ENCODE results near the gene EPGN. TPM values are rescaled to one million over a fixed set of nuclear protein-coding genes. Genes with fewer than 3 reads are reported as not detected.

Gene EPGN
- total and polyA plus RNA-seq, 2 of the 13 experiments (the other 11 are each of a cell fraction or from before 2014, with no cell fraction given) = not detected

DNA sequence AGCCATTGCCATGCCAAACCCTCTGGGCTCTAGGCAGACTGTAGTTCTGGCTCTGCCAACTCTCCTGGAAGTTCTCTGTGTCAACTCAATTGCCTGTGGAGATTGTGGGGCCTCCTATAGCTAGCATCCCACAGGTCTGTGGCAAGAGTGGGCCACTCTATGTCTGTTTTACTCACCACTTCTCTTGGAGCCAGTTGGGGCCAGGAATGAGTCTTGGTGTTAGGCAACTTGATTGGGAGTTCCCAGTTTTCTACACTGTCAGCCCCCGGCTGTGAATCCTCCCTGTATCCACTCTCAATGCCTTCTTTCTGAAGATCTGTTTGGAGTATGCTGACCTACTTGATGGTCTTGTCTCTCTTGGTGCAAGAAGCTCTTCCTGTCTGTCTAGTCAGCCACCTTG is 48.2 kb upstream of the EPGN start:
- no peak overlapping the region for H3K27ac ChIP-seq (ENCODE audit: extremely low read length, insufficient read depth, low read length)
- in situ Hi-C loops (cut with HindIII; ENCODE audit: extremely low pct_ligation_motif_present, low pct_unique_long_range_greater_than_20kb) (no loop called here), intact Hi-C loops (cut with micrococcal nuclease; ENCODE audit: unreplicated experiment) (no loop called here)
- no peak overlapping the region for H2AFZ ChIP-seq (ENCODE audit: low read length)
- H4K20me1 ChIP-seq (ENCODE audit: insufficient read depth, low read length) = no peaks in the 10 kb centered on the region
- H3K9me3 ChIP-seq (ENCODE audit: low read length) = no peaks in the 10 kb centered on the region
- ATAC-seq = no peak
- DNase-seq (ENCODE audit: low spot score) = no peak
- H3K79me2 ChIP-seq (ENCODE audit: insufficient read depth, low read length) = no peaks in the 10 kb centered on the region
- WGBS (ENCODE audit: low lambda C conversion rate) = 9% methylated on average over 1 of the region's 1 CpG
- no TSS peak for BruUV-seq (replicated peaks)
- ChIA-PET CTCF (ENCODE audit: low intra/inter-chr PET ratio, low total read pairs) (no interaction called here), POLR2A (no interaction called here)
- no peak overlapping the region for H3K9ac ChIP-seq (ENCODE audit: insufficient read depth, low read depth, low read length)
- no peaks in the 10 kb centered on the region for H3K4me1 ChIP-seq (ENCODE audit: insufficient read depth, low read length)
- no peaks in the 10 kb centered on the region for H3K27me3 ChIP-seq (ENCODE audit: control insufficient read depth in 1 of 2, insufficient read depth in 2 of 2, low read length in 2 of 2)
- H3K36me3 ChIP-seq (replicated peaks in 1 of 2; ENCODE audit: control insufficient read depth in 1 of 2, insufficient read depth in 2 of 2, low read length in 2 of 2) = no peaks in the 10 kb centered on the region
- no peak overlapping the region for H3K4me3 ChIP-seq (replicated peaks in 1 of 3; ENCODE audit: insufficient read depth in 1 of 3, low read depth in 2 of 3, low read length in 3 of 3)
- H3K4me2 ChIP-seq (ENCODE audit: low read depth, low read length) = no peak overlapping the region
- no peak for FAIRE-seq
- TF ChIP-seq TEF (CRISPR knock-in tag; IDR thresholded peaks at IDR 0.05) = no peak
- TF ChIP-seq IRF2 (CRISPR knock-in tag; IDR thresholded peaks at IDR 0.05) = no peak
- TF ChIP-seq ZBTB10 (CRISPR knock-in tag; IDR thresholded peaks at IDR 0.05; ENCODE audit: borderline replicate concordance) = no peak
- no peak for TF ChIP-seq KAT2B (IDR thresholded peaks at IDR 0.05; ENCODE audit: borderline replicate concordance, low read depth, low read length)
- TF ChIP-seq ISX (CRISPR knock-in tag; conservative IDR thresholded peaks at IDR 0.05) = no peak
- TF ChIP-seq ZNF234 (CRISPR knock-in tag; conservative IDR thresholded peaks at IDR 0.05) = no peak
- no peak for TF ChIP-seq MIER3 (CRISPR knock-in tag; IDR thresholded peaks at IDR 0.05; ENCODE audit: borderline replicate concordance)
- no peak for TF ChIP-seq KIAA2018 (CRISPR knock-in tag; IDR thresholded peaks at IDR 0.05; ENCODE audit: borderline replicate concordance)
- no peak for TF ChIP-seq TRAFD1 (CRISPR knock-in tag; IDR thresholded peaks at IDR 0.05; ENCODE audit: borderline replicate concordance)
- TF ChIP-seq ZNF362 (CRISPR knock-in tag; IDR thresholded peaks at IDR 0.05; ENCODE audit: borderline replicate concordance) = no peak
